ENCODE data around the gene AQP12B. TPM values are rescaled to one million over a fixed set of nuclear protein-coding genes. Genes with fewer than 3 reads are reported as not detected.

AQP12B gene
- total and polyA plus RNA-seq, 3 donors from 2014 or later = not detected

- Histone ChIP-seq H3K9me3 (no peaks in the 10 kb centered on the region), H3K4me3 (no peak overlapping the region), H3K27ac (no peak overlapping the region), H3K27me3 (no peaks in the 10 kb centered on the region), H3K36me3 (ENCODE audit: low read depth, missing control alignments) (no peaks in the 10 kb centered on the region), H3K4me1 (peaks cover 8% of the 10 kb centered on the region)
- no peak for DNase-seq
- intact Hi-C loops (cut with DNase I; ENCODE audit: low total_unique reads) = no loop called here
- 97% methylated on average over 11 of the region's 11 CpGs; no CpG with 5 or more reads in 1 of the 2 donors for WGBS, 2 donors
- TF ChIP-seq CTCF (IDR thresholded peaks at IDR 0.05) (no peak), POLR2A (IDR thresholded peaks at IDR 0.05) (no peak)
Measured at GRCh38 chr2:240642806-240643092, 39.9 kb downstream of the AQP12B start.

- H3K4me3 ChIP-seq = no peak overlapping the region
- no peaks in the 10 kb centered on the region for H3K9me3 ChIP-seq
- TF ChIP-seq POLR2A (IDR thresholded peaks at IDR 0.05) (no peak), CTCF (IDR thresholded peaks at IDR 0.05) (no peak)
- H3K27ac ChIP-seq = no peak overlapping the region
- H3K4me1 ChIP-seq = peaks cover 13% of the 10 kb centered on the region
- 84 to 85% methylated on average over 20 to 35 of the region's 36 CpGs for WGBS, 2 donors
- H3K27me3 ChIP-seq = no peaks in the 10 kb centered on the region
- no peak for DNase-seq
- H3K36me3 ChIP-seq (ENCODE audit: low read depth, missing control alignments) = no peaks in the 10 kb centered on the region
- intact Hi-C loops (cut with DNase I; ENCODE audit: low total_unique reads) = no loop called here
Measured at GRCh38 chr2:240642061-240642805, 40.5 kb downstream of the AQP12B start.

GRCh38 chr2:240640939-240641338 is 41.7 kb downstream of the AQP12B start:
- 55 to 62% methylated on average over 14 to 15 of the region's 16 CpGs for WGBS, 2 donors
- Histone ChIP-seq H3K36me3 (ENCODE audit: low read depth, missing control alignments) (no peaks in the 10 kb centered on the region), H3K4me3 (no peak overlapping the region), H3K9me3 (no peaks in the 10 kb centered on the region), H3K27ac (no peak overlapping the region), H3K27me3 (no peaks in the 10 kb centered on the region), H3K4me1 (peaks cover 16% of the 10 kb centered on the region)
- peak; percentile 32 for DNase-seq
- intact Hi-C loops (cut with DNase I; ENCODE audit: low total_unique reads) = no loop called here
- TF ChIP-seq CTCF (IDR thresholded peaks at IDR 0.05) (peak in 2 of 3 experiments; percentile 5 to 15), POLR2A (IDR thresholded peaks at IDR 0.05) (no peak)

- Histone ChIP-seq H3K27ac (peak overlapping the region; percentile 22), H3K9me3 (no peaks in the 10 kb centered on the region), H3K4me1 (peaks cover 16% of the 10 kb centered on the region), H3K27me3 (no peaks in the 10 kb centered on the region), H3K36me3 (ENCODE audit: low read depth, missing control alignments) (no peaks in the 10 kb centered on the region), H3K4me3 (no peak overlapping the region)
- WGBS, 2 donors = 91 to 94% methylated on average over 18 of the region's 18 CpGs
- no peak for DNase-seq
- no peak for TF ChIP-seq POLR2A (IDR thresholded peaks at IDR 0.05)
- no peak for TF ChIP-seq CTCF (IDR thresholded peaks at IDR 0.05)
- intact Hi-C loops (cut with DNase I; ENCODE audit: low total_unique reads) = no loop called here
Measured at GRCh38 chr2:240639566-240639965, 43.1 kb downstream of the AQP12B start.

All from testis (tissue), 3 donors.